Measurements from ENCODE around the gene VIPAS39. TPM values are rescaled to one million over a fixed set of nuclear protein-coding genes. Genes with fewer than 3 reads are reported as not detected.

VIPAS39 gene
- total RNA-seq, 2 donors from 2014 or later: 19.0 to 25.9 TPM

- no peaks in the 10 kb centered on the region for H3K4me1 Mint-ChIP-seq
- no peaks in the 10 kb centered on the region for H3K9me3 Mint-ChIP-seq
- H3K27ac Mint-ChIP-seq: no peak overlapping the region
- H3K4me3 Mint-ChIP-seq: no peak overlapping the region
- H3K36me3 Mint-ChIP-seq (ENCODE audit: low read depth): no peaks in the 10 kb centered on the region
- ATAC-seq (replicated peaks): no peak
- H3K27me3 Mint-ChIP-seq: no peaks in the 10 kb centered on the region
Measured at GRCh38 chr14:77482422-77482821, 25.0 kb upstream of the VIPAS39 start.

GRCh38 chr14:77478796-77479195 lies 21.4 kb upstream of the VIPAS39 start:
- Mint-ChIP-seq H3K9me3 (no peaks in the 10 kb centered on the region), H3K4me1 (no peaks in the 10 kb centered on the region), H3K36me3 (ENCODE audit: low read depth) (no peaks in the 10 kb centered on the region), H3K27ac (no peak overlapping the region), H3K4me3 (no peak overlapping the region), H3K27me3 (no peaks in the 10 kb centered on the region)
- ATAC-seq (replicated peaks): no peak

- H3K27me3 Mint-ChIP-seq: no peaks in the 10 kb centered on the region
- H3K9me3 Mint-ChIP-seq: no peaks in the 10 kb centered on the region
- ATAC-seq (replicated peaks): no peak
- H3K27ac Mint-ChIP-seq: no peak overlapping the region
- no peaks in the 10 kb centered on the region for H3K36me3 Mint-ChIP-seq (ENCODE audit: low read depth)
- H3K4me1 Mint-ChIP-seq: no peaks in the 10 kb centered on the region
- no peak overlapping the region for H3K4me3 Mint-ChIP-seq
Measured at GRCh38 chr14:77478029-77478428, 20.6 kb upstream of the VIPAS39 start.

GRCh38 chr14:77475432-77476115 lies 18.2 kb upstream of the VIPAS39 start:
- H3K9me3 Mint-ChIP-seq: no peaks in the 10 kb centered on the region
- H3K27me3 Mint-ChIP-seq: no peaks in the 10 kb centered on the region
- no peak overlapping the region for H3K4me3 Mint-ChIP-seq
- ATAC-seq (replicated peaks): no peak
- no peaks in the 10 kb centered on the region for H3K36me3 Mint-ChIP-seq (ENCODE audit: low read depth)
- H3K4me1 Mint-ChIP-seq: no peaks in the 10 kb centered on the region
- no peak overlapping the region for H3K27ac Mint-ChIP-seq

GRCh38 chr14:77474479-77475177 lies 17.2 kb upstream of the VIPAS39 start:
- Mint-ChIP-seq H3K36me3 (ENCODE audit: low read depth) (peaks cover 4% of the 10 kb centered on the region), H3K4me1 (no peaks in the 10 kb centered on the region), H3K9me3 (no peaks in the 10 kb centered on the region), H3K27me3 (no peaks in the 10 kb centered on the region), H3K27ac (no peak overlapping the region), H3K4me3 (no peak overlapping the region)
- no peak for ATAC-seq (replicated peaks)

GRCh38 chr14:77473921-77474320 lies 16.5 kb upstream of the VIPAS39 start:
- H3K9me3 Mint-ChIP-seq: no peaks in the 10 kb centered on the region
- peaks cover 3% of the 10 kb centered on the region for H3K4me1 Mint-ChIP-seq
- H3K27ac Mint-ChIP-seq: no peak overlapping the region
- H3K36me3 Mint-ChIP-seq (ENCODE audit: low read depth): peaks cover 11% of the 10 kb centered on the region
- no peak for ATAC-seq (replicated peaks)
- H3K4me3 Mint-ChIP-seq: no peak overlapping the region
- no peaks in the 10 kb centered on the region for H3K27me3 Mint-ChIP-seq

GRCh38 chr14:77470224-77470870 lies 12.9 kb upstream of the VIPAS39 start:
- Mint-ChIP-seq H3K27me3 (no peaks in the 10 kb centered on the region), H3K36me3 (ENCODE audit: low read depth) (peaks cover 47% of the 10 kb centered on the region), H3K4me3 (no peak overlapping the region), H3K4me1 (peaks cover 5% of the 10 kb centered on the region), H3K9me3 (no peaks in the 10 kb centered on the region), H3K27ac (no peak overlapping the region)
- ATAC-seq (replicated peaks): no peak

- Mint-ChIP-seq H3K27ac (no peak overlapping the region), H3K36me3 (ENCODE audit: low read depth) (peaks cover 55% of the 10 kb centered on the region), H3K4me3 (no peak overlapping the region), H3K27me3 (no peaks in the 10 kb centered on the region), H3K4me1 (peaks cover 5% of the 10 kb centered on the region), H3K9me3 (no peaks in the 10 kb centered on the region)
- no peak for ATAC-seq (replicated peaks)
Measured at GRCh38 chr14:77469539-77469938, 12.1 kb upstream of the VIPAS39 start.

GRCh38 chr14:77469067-77469505 lies 11.7 kb upstream of the VIPAS39 start:
- ATAC-seq (replicated peaks): no peak
- Mint-ChIP-seq H3K9me3 (no peaks in the 10 kb centered on the region), H3K4me1 (peaks cover 5% of the 10 kb centered on the region), H3K27me3 (no peaks in the 10 kb centered on the region), H3K27ac (no peak overlapping the region), H3K36me3 (ENCODE audit: low read depth) (peaks cover 60% of the 10 kb centered on the region), H3K4me3 (no peak overlapping the region)

- no peak for ATAC-seq (replicated peaks)
- Mint-ChIP-seq H3K27me3 (no peaks in the 10 kb centered on the region), H3K4me3 (no peak overlapping the region), H3K4me1 (peaks cover 5% of the 10 kb centered on the region), H3K27ac (no peak overlapping the region), H3K36me3 (ENCODE audit: low read depth) (peaks cover 72% of the 10 kb centered on the region), H3K9me3 (no peaks in the 10 kb centered on the region)
Measured at GRCh38 chr14:77467801-77468200, 10.4 kb upstream of the VIPAS39 start.

- no peak for ATAC-seq (replicated peaks)
- H3K4me3 Mint-ChIP-seq: peak overlapping the region; percentile 98
- H3K4me1 Mint-ChIP-seq: peaks cover 23% of the 10 kb centered on the region
- peak overlapping the region; percentile 100 for H3K27ac Mint-ChIP-seq
- no peaks in the 10 kb centered on the region for H3K27me3 Mint-ChIP-seq
- H3K9me3 Mint-ChIP-seq: no peaks in the 10 kb centered on the region
- peaks cover 77% of the 10 kb centered on the region for H3K36me3 Mint-ChIP-seq (ENCODE audit: low read depth)
Measured at GRCh38 chr14:77459072-77459723, 1.8 kb upstream of the VIPAS39 start.

GRCh38 chr14:77458249-77458950 lies 999 bp upstream of the VIPAS39 start:
- Mint-ChIP-seq H3K27me3 (no peaks in the 10 kb centered on the region), H3K4me1 (peaks cover 23% of the 10 kb centered on the region), H3K9me3 (no peaks in the 10 kb centered on the region), H3K36me3 (ENCODE audit: low read depth) (peaks cover 77% of the 10 kb centered on the region), H3K4me3 (peak overlapping the region; percentile 98), H3K27ac (peak overlapping the region; percentile 100)
- ATAC-seq (replicated peaks): no peak

GRCh38 chr14:77457115-77457521 lies 283 bp downstream of the VIPAS39 start:
- Mint-ChIP-seq H3K4me1 (peaks cover 23% of the 10 kb centered on the region), H3K27ac (peak overlapping the region; percentile 100), H3K9me3 (no peaks in the 10 kb centered on the region), H3K4me3 (peak overlapping the region; percentile 98), H3K36me3 (ENCODE audit: low read depth) (peaks cover 77% of the 10 kb centered on the region), H3K27me3 (no peaks in the 10 kb centered on the region)
- peak; percentile 9 for ATAC-seq (replicated peaks)

Data from activated T-helper 17 cell treated with anti-CD3 and anti-CD28 coated beads, Interleukin-2, amount 50 U/mL, for 72 hours (primary cell).